GM12892 (cell line): ENCODE results near the gene CHURC1.

ENCODE experiments used
- POLR2A ChIP-seq: IDR thresholded peaks from 2 replicates; pipeline ENCODE4 v1.6.1; 2011; ENCODE audit warnings: low read depth, low read length, control low read depth
- POLR2AphosphoS5 ChIP-seq: IDR thresholded peaks from 2 replicates; pipeline ENCODE4 v1.6.1; 2011; ENCODE audit warnings: low read depth, low read length, control low read depth

GRCh38 chr14:64983439-64984310 is 69.4 kb downstream of the CHURC1 start:
- TF ChIP-seq POLR2A (no peak), POLR2AphosphoS5 (no peak)
